Neural cell (in vitro differentiated cells): ENCODE data around the gene FEZF2.

Source experiments
- CTCF ChIP-seq: fragments of 450-650 bp; IDR thresholded peaks from 2 replicates; pipeline ENCODE4 v1.5.1; 2014; ENCODE audit warnings: antibody characterized with exemption, mild to moderate bottlenecking, moderate library complexity; ENCODE audit not compliant: poor library complexity, severe bottlenecking
- EP300 ChIP-seq: fragments of 450-650 bp; conservative IDR thresholded peaks from 2 replicates; pipeline ENCODE4 v1.6.1; 2014; ENCODE audit warnings: antibody characterized with exemption, mild to moderate bottlenecking, moderate library complexity; ENCODE audit not compliant: poor library complexity, severe bottlenecking
- EZH2 ChIP-seq: fragments of 200-600, 300-800 bp; shearing (Covaris generic), sonication (generic); IDR thresholded peaks from 2 replicates; pipeline ENCODE4 v1.6.1; 2014; ENCODE audit warnings: antibody characterized with exemption, low read length, borderline replicate concordance, mild to moderate bottlenecking; ENCODE audit not compliant: insufficient read depth, poor library complexity, severe bottlenecking
- MXI1 ChIP-seq: fragments of 450-650 bp; conservative IDR thresholded peaks from 2 replicates; pipeline ENCODE4 v1.6.1; 2014; ENCODE audit warnings: antibody characterized with exemption, mild to moderate bottlenecking; ENCODE audit not compliant: poor library complexity, severe bottlenecking
- POLR2AphosphoS5 ChIP-seq: IDR thresholded peaks from 2 replicates; pipeline ENCODE4 v1.6.1; 2012
- RAD21 ChIP-seq: fragments of 450-650 bp; conservative IDR thresholded peaks from 2 replicates; pipeline ENCODE4 v1.6.1; 2014; ENCODE audit warnings: antibody characterized with exemption, mild to moderate bottlenecking, moderate library complexity
- REST ChIP-seq: IDR thresholded peaks from 2 replicates; pipeline ENCODE4 v1.6.1; 2012; ENCODE audit warnings: borderline replicate concordance
- SMC3 ChIP-seq: fragments of 450-650 bp; conservative IDR thresholded peaks from 2 replicates; pipeline ENCODE4 v1.6.1; 2014; ENCODE audit warnings: antibody characterized with exemption, mild to moderate bottlenecking, moderate library complexity; ENCODE audit not compliant: poor library complexity
- TAF1 ChIP-seq: IDR thresholded peaks from 2 replicates; pipeline ENCODE4 v1.6.1; 2012; ENCODE audit warnings: low read depth

GRCh38 chr3:62343755-62344154, 29.6 kb downstream of the FEZF2 start:
- no peak for TF ChIP-seq CTCF
- TF ChIP-seq POLR2AphosphoS5 = peak; percentile 70
- TF ChIP-seq EZH2 = no peak
- TF ChIP-seq EP300 = peak; percentile 85
- TF ChIP-seq RAD21 = no peak
- TF ChIP-seq REST = no peak
- no peak for TF ChIP-seq TAF1
- TF ChIP-seq SMC3 = no peak
- TF ChIP-seq MXI1 = no peak
